Liver (tissue), 9 donors: Measurements from ENCODE around the gene SKOR1. TPM values are rescaled to one million over a fixed set of nuclear protein-coding genes. Genes with fewer than 3 reads are reported as not detected.

Experiments
- DNase-seq: peaks from one replicate; pipeline ENCODE4 v3.0.0-alpha.2; 2017; ENCODE audit warnings: low spot score
- H3K27ac ChIP-seq, 2 donors: one replicate each; pipeline ENCODE4 v1.7.0; 2013; ENCODE audit warnings: inconsistent platforms in 2 of 2, low read length in 2 of 2, control low read depth in 1 of 2, low read depth in 1 of 2, mild to moderate bottlenecking in 1 of 2
- H3K27me3 ChIP-seq, 4 donors: one replicate each; pipeline versions ENCODE4 v1.6.1 to v1.7.0; 2013; ENCODE audit warnings: low read length in 3 of 4, inconsistent platforms in 1 of 4, mild to moderate bottlenecking in 1 of 4, moderate library complexity in 1 of 4; ENCODE audit not compliant: control insufficient read depth in 4 of 4, insufficient read depth in 4 of 4
- H3K36me3 ChIP-seq, 4 donors: one replicate each; pipeline versions ENCODE4 v1.6.1 to v1.7.0; 2013; ENCODE audit warnings: low read length in 3 of 4, mild to moderate bottlenecking in 3 of 4, low read depth in 1 of 4, moderate library complexity in 1 of 4; ENCODE audit not compliant: control insufficient read depth in 4 of 4, insufficient read depth in 3 of 4
- H3K4me1 ChIP-seq, 4 donors: one replicate each; pipeline versions ENCODE4 v1.6.1 to v1.7.0; 2013; ENCODE audit warnings: low read length in 3 of 4, mild to moderate bottlenecking in 3 of 4, moderate library complexity in 1 of 4; ENCODE audit not compliant: control insufficient read depth in 4 of 4, insufficient read depth in 4 of 4
- H3K4me3 ChIP-seq, 3 donors: one replicate each; pipeline versions ENCODE4 v1.6.1 to v1.7.0; 2013; ENCODE audit warnings: low read length in 3 of 3, control low read depth in 1 of 3, low read depth in 1 of 3, mild to moderate bottlenecking in 1 of 3
- H3K9ac ChIP-seq, 2 donors: one replicate each; pipeline ENCODE4 v1.7.0; 2013; ENCODE audit warnings: low read length in 2 of 2, mild to moderate bottlenecking in 2 of 2, moderate library complexity in 2 of 2, control low read depth in 1 of 2, low read depth in 1 of 2
- H3K9me3 ChIP-seq, 4 donors: one replicate each; pipeline versions ENCODE4 v1.6.1 to v1.7.0; 2013; ENCODE audit warnings: low read length in 3 of 4; ENCODE audit not compliant: control insufficient read depth in 4 of 4
- ATF3 ChIP-seq: IDR thresholded peaks from 2 replicates; pipeline ENCODE4 v1.6.1; 2016; ENCODE audit warnings: antibody characterized with exemption
- CTCF ChIP-seq: fragments of 150-350 bp; IDR thresholded peaks from 2 replicates; pipeline ENCODE4 v1.5.1; 2017; ENCODE audit warnings: improper control_type of control experiment, low read depth, low read length; ENCODE audit not compliant: missing input control
- EGR1 ChIP-seq, 2 donors: IDR thresholded peaks; 2 replicates each; pipeline ENCODE4 v1.6.1; 2016 to 2018; ENCODE audit warnings: antibody characterized with exemption in 2 of 2, low read depth in 2 of 2
- FOXA1 ChIP-seq: IDR thresholded peaks from 2 replicates; pipeline ENCODE4 v1.6.1; 2016; ENCODE audit warnings: antibody characterized with exemption
- FOXA2 ChIP-seq: IDR thresholded peaks from 2 replicates; pipeline ENCODE4 v1.6.1; 2016; ENCODE audit warnings: antibody characterized with exemption
- GABPA ChIP-seq, 2 donors: IDR thresholded peaks in 1 of 2; conservative IDR thresholded peaks in 1 of 2; 2 replicates each; pipeline ENCODE4 v1.6.1; 2016; ENCODE audit warnings: antibody characterized with exemption in 2 of 2, mild to moderate bottlenecking in 1 of 2, moderate library complexity in 1 of 2
- HNF4A ChIP-seq, 2 donors: conservative IDR thresholded peaks; 2 replicates each; pipeline ENCODE4 v1.6.1; 2016; ENCODE audit warnings: antibody characterized with exemption in 2 of 2, mild to moderate bottlenecking in 2 of 2
- HNF4G ChIP-seq: IDR thresholded peaks from 2 replicates; pipeline ENCODE4 v1.6.1; 2016; ENCODE audit warnings: antibody characterized with exemption
- JUND ChIP-seq, 2 donors: IDR thresholded peaks; 2 replicates each; pipeline ENCODE4 v1.6.1; 2016; ENCODE audit warnings: antibody characterized with exemption in 2 of 2
- MAX ChIP-seq: IDR thresholded peaks from 2 replicates; pipeline ENCODE4 v1.6.1; 2016; ENCODE audit warnings: antibody characterized with exemption
- NR2F2 ChIP-seq: IDR thresholded peaks from 2 replicates; pipeline ENCODE4 v1.6.1; 2016; ENCODE audit warnings: antibody characterized with exemption
- RAD21 ChIP-seq, 2 donors: IDR thresholded peaks; 2 replicates each; pipeline ENCODE4 v1.6.1; 2016; ENCODE audit warnings: antibody characterized with exemption in 2 of 2, mild to moderate bottlenecking in 2 of 2
- REST ChIP-seq: IDR thresholded peaks from 2 replicates; pipeline ENCODE4 v1.6.1; 2016; ENCODE audit warnings: antibody characterized with exemption, mild to moderate bottlenecking
- RXRA ChIP-seq, 2 donors: IDR thresholded peaks; 2 replicates each; pipeline ENCODE4 v1.6.1; 2017 to 2018; ENCODE audit warnings: antibody characterized with exemption in 2 of 2, mild to moderate bottlenecking in 1 of 2
- SP1 ChIP-seq: IDR thresholded peaks from 2 replicates; pipeline ENCODE4 v1.6.1; 2018; ENCODE audit warnings: antibody characterized with exemption, mild to moderate bottlenecking
- TAF1 ChIP-seq: conservative IDR thresholded peaks from 2 replicates; pipeline ENCODE4 v1.6.1; 2016; ENCODE audit warnings: antibody characterized with exemption, mild to moderate bottlenecking
- YY1 ChIP-seq: IDR thresholded peaks from 2 replicates; pipeline ENCODE4 v1.6.1; 2016; ENCODE audit warnings: antibody characterized with exemption, mild to moderate bottlenecking
- ZBTB33 ChIP-seq: IDR thresholded peaks from 2 replicates; pipeline ENCODE4 v1.6.1; 2016; ENCODE audit warnings: antibody characterized with exemption
- WGBS: extraction: QIAGEN DNeasy Blood & Tissue Kit; methylation state at CpG from one replicate; pipeline ENCODE4 v1.1.7; 2013; 5-methylcytosine and 5-hydroxymethylcytosine counted together
- polyA plus RNA-seq, 2 donors: library from polyadenylated mRNA; stranded (reverse) in 1 of 2; unstranded in 1 of 2; fragments of 200-250 nt in 1 of 2; fragments of >200 nt in 1 of 2; fragmentation: Nextera tagmentation in 1 of 2; extraction: Ambion mirVana in 1 of 2; gene quantifications; one replicate each; pipeline versions ENCODE4 v1.2.1 to v1.2.3, GENCODE V29; 2013 to 2015
- total RNA-seq, 2 donors: library from RNA; depleted of rRNA; stranded (reverse); fragments of >200 nt; gene quantifications; one replicate each; pipeline ENCODE4 v1.2.3, GENCODE V29; 2014
- donor health status: healthy.
- donor health status: healthy.
- donor health status: healthy.
- donor health status: healthy.
- donor health status: healthy.

The SKOR1 gene
- total and polyA plus RNA-seq, 4 donors, result 0.02 to 0.17 (median 0.05) TPM; not detected in 1

GRCh38 chr15:67826717-67827561, 1.6 kb downstream of the SKOR1 start:
- H3K4me3 ChIP-seq, result peak overlapping the region in 1 of 3 donors; percentile 15
- TF ChIP-seq MAX (no peak), YY1 (no peak), EGR1 (IDR thresholded peaks at IDR 0.05; ENCODE audit: low read depth in 2 of 2) (no peak), FOXA1 (no peak), RAD21 (IDR thresholded peaks at IDR 0.05) (no peak), JUND (IDR thresholded peaks at IDR 0.05) (no peak), HNF4G (no peak), TAF1 (no peak), NR2F2 (no peak), ATF3 (no peak), SP1 (no peak), ZBTB33 (no peak), RXRA (IDR thresholded peaks at IDR 0.05) (no peak), GABPA (IDR thresholded peaks at IDR 0.05 in 1 of 2, conservative IDR thresholded peaks at IDR 0.05 in 1 of 2) (no peak), FOXA2 (no peak), HNF4A (conservative IDR thresholded peaks at IDR 0.05) (no peak), REST (no peak), CTCF (no peak)
- H3K27me3 ChIP-seq, result peaks cover 16 to 32% (median 26%) of the 10 kb centered on the region in 4 donors
- peaks cover 25 to 68% (median 34%) of the 10 kb centered on the region in 4 donors for H3K4me1 ChIP-seq
- H3K36me3 ChIP-seq, result no peaks in the 10 kb centered on the region
- H3K9me3 ChIP-seq, result peaks cover 0 to 3% (median 0%) of the 10 kb centered on the region in 4 donors
- DNase-seq, result no peak
- no peak overlapping the region for H3K9ac ChIP-seq
- 7% methylated on average over 88 of the region's 88 CpGs for WGBS
- H3K27ac ChIP-seq, result no peak overlapping the region
